HepG2 (cell line): Measurements from ENCODE around the gene DNAL4. TPM values are rescaled to one million over a fixed set of nuclear protein-coding genes. Genes with fewer than 3 reads are reported as not detected.

Experiments
- CENPT ChIP-seq: sonication (generic); formaldehyde crosslinking; IDR thresholded peaks from 2 replicates; pipeline ENCODE4 v1.8.0; 2022; ENCODE audit warnings: low read depth, mild to moderate bottlenecking, moderate library complexity, missing genetic modification reagents
- CTCF ChIP-seq: sonication (generic); formaldehyde crosslinking; IDR thresholded peaks from 2 replicates; pipeline ENCODE4 v1.5.0; 2020; ENCODE audit warnings: mild to moderate bottlenecking, missing genetic modification reagents, moderate library complexity
- FIP1L1 ChIP-seq: fragments of 200-400 bp; formaldehyde crosslinking; IDR thresholded peaks from 2 replicates; pipeline ENCODE4 v1.6.1; 2018; ENCODE audit warnings: low read depth, mild to moderate bottlenecking, low read length, moderate library complexity, borderline replicate concordance; ENCODE audit not compliant: insufficient read depth
- MAFF ChIP-seq: IDR thresholded peaks from 2 replicates; pipeline ENCODE4 v1.6.1; 2011; ENCODE audit warnings: low read depth, low read length, improper control_type of control experiment
- MED13 ChIP-seq: sonication (generic); formaldehyde crosslinking; IDR thresholded peaks from 2 replicates; pipeline ENCODE4 v1.5.0; 2020; ENCODE audit warnings: missing genetic modification reagents
- NBN ChIP-seq: fragments of 450-650 bp; conservative IDR thresholded peaks from 2 replicates; pipeline ENCODE4 v1.6.1; 2017
- PCBP2 ChIP-seq: fragments of 200-400 bp; formaldehyde crosslinking; optimal IDR thresholded peaks from 2 replicates; pipeline ENCODE3; 2018; ENCODE audit warnings: low read length, low read depth; ENCODE audit not compliant: poor library complexity, severe bottlenecking
- ZBTB20 ChIP-seq: sonication (generic); formaldehyde crosslinking; IDR thresholded peaks from 2 replicates; pipeline ENCODE4 v1.8.1; 2023; ENCODE audit warnings: missing genetic modification reagents, low read depth, mild to moderate bottlenecking, borderline replicate concordance
- ZBTB49 ChIP-seq: sonication (generic); formaldehyde crosslinking; IDR thresholded peaks from 2 replicates; pipeline ENCODE4 v1.4.0; 2020; ENCODE audit warnings: missing genetic modification reagents, borderline replicate concordance
- ZNF549 ChIP-seq: sonication (generic); formaldehyde crosslinking; IDR thresholded peaks from 2 replicates; pipeline ENCODE4 v1.5.0; 2020; ENCODE audit warnings: missing genetic modification reagents
- polyA plus RNA-seq, 8 experiments: library from polyadenylated mRNA; depleted of rRNA in 3 of 8; stranded (reverse) in 7 of 8; unstranded in 1 of 8; fragments of >200 nt; fragmentation: Illumina TruSeq in 4 of 8; extraction: Trizol in 4 of 8; gene quantifications; 2 replicates each; pipeline versions ENCODE4 v1.2.1 to v1.2.3, GENCODE V29; 2011 to 2016; ENCODE audit warnings: low read depth in 4 of 8, missing spikeins in 1 of 8, mixed read lengths in 1 of 8; ENCODE audit not compliant: insufficient read depth in 1 of 8
- total RNA-seq, 5 experiments: library from RNA; depleted of rRNA; stranded (reverse); fragments of >200 nt; fragmentation: Illumina TruSeq; extraction: Trizol; gene quantifications; 2 replicates each; pipeline ENCODE4 v1.2.3, GENCODE V29; 2016; ENCODE audit warnings: low read depth in 1 of 5

DNAL4 gene
- total and polyA plus RNA-seq, 2 of the 13 experiments (the other 11 are each of a cell fraction or from before 2014, with no cell fraction given): 8.0 to 10.7 TPM

- TF ChIP-seq MED13 (CRISPR knock-in tag) (no peak), ZBTB20 (CRISPR knock-in tag) (no peak), ZNF549 (CRISPR knock-in tag) (no peak), CTCF (no peak), FIP1L1 (no peak), PCBP2 (no peak), CENPT (CRISPR knock-in tag) (no peak), ZBTB49 (CRISPR knock-in tag) (no peak), NBN (no peak), MAFF (no peak)
- TF ChIP-seq, all 625 proteins: peak for 0
Observed at GRCh38 chr22:38788021-38788816, 5.7 kb downstream of the DNAL4 start (continued).
